Activated naive CD4-positive, alpha-beta T cell treated with anti-CD3 and anti-CD28 coated beads, Interleukin-2, amount 50 U/mL, for 72 hours (primary cell): ENCODE measurements around the gene KLRC1. TPM values are rescaled to one million over a fixed set of nuclear protein-coding genes. Genes with fewer than 3 reads are reported as not detected.

ENCODE experiments used
- total RNA-seq, 2 donors: library from RNA; stranded (reverse); gene quantifications; one replicate each; pipeline ENCODE4 v1.2.3, GENCODE V29; 2022

Gene KLRC1
- total RNA-seq, 2 donors from 2014 or later, result 0.33 to 0.66 TPM

Other genes starting within 250 kb of the KLRC1 start
- gene GABARAPL1, start 240.5 kb downstream of the KLRC1 start, total RNA-seq, result 10 to 100 TPM in 1 of 2 donors, 1 to 10 TPM in 1; 3.6 to 11.0 TPM
- gene KLRD1, start 145.5 kb downstream of the KLRC1 start, total RNA-seq, result under 1 TPM; 0.27 to 0.89 TPM
- 1 to 10 TPM in 1 of 2 donors, under 1 TPM in 1; 0.39 to 2.8 TPM for gene KLRK1, start 63.3 kb downstream of the KLRC1 start, total RNA-seq
- gene KLRC4, start 43.6 kb downstream of the KLRC1 start, total RNA-seq, result under 1 TPM in 1 of 2 donors, not detected in 1; 0.75 TPM
- not detected for gene KLRC3, start 32.8 kb downstream of the KLRC1 start, total RNA-seq
- gene KLRC2, start 17.4 kb downstream of the KLRC1 start, total RNA-seq, result under 1 TPM in 1 of 2 donors, not detected in 1; 0.27 TPM
- gene EIF2S3B, start 52.5 kb upstream of the KLRC1 start, total RNA-seq, result under 1 TPM; 0.30 to 0.49 TPM
- gene MAGOHB, start 160.2 kb upstream of the KLRC1 start, total RNA-seq, result 10 to 100 TPM; 54.8 to 60.7 TPM
- under 1 TPM in 1 of 2 donors, not detected in 1; 0.74 TPM for gene STYK1, start 220.7 kb upstream of the KLRC1 start, total RNA-seq